PFSK-1 (cell line): ENCODE results near the gene CYBA.

Source experiments
- FOXP2 ChIP-seq: optimal IDR thresholded peaks from 2 replicates; pipeline ENCODE3; 2011; ENCODE audit warnings: borderline replicate concordance, control low read depth, inconsistent platforms; ENCODE audit not compliant: insufficient read depth; ENCODE audit errors: extremely low read length, extremely low read depth
- POLR2AphosphoS5 ChIP-seq: IDR thresholded peaks from 2 replicates; pipeline ENCODE4 v1.6.1; 2012; ENCODE audit warnings: low read depth, mild to moderate bottlenecking, control low read depth, low read length, moderate library complexity
- SIN3A ChIP-seq: IDR thresholded peaks from 2 replicates; pipeline ENCODE4 v1.6.1; 2012; ENCODE audit warnings: mild to moderate bottlenecking, low read length, moderate library complexity, borderline replicate concordance; ENCODE audit not compliant: insufficient read depth
- TAF1 ChIP-seq: IDR thresholded peaks from 2 replicates; pipeline ENCODE4 v1.6.1; 2012; ENCODE audit warnings: low read length, control low read depth, borderline replicate concordance; ENCODE audit not compliant: insufficient read depth
- TF ChIP-seq, protein P1 (sequence below), 2 experiments: IDR thresholded peaks; 2 replicates each; pipeline versions ENCODE4 v1.6.1 to v1.8.0; 2011 to 2012; ENCODE audit warnings: low read depth in 2 of 2, low read length in 2 of 2, control low read depth in 1 of 2, inconsistent platforms in 1 of 2, mild to moderate bottlenecking in 1 of 2, moderate library complexity in 1 of 2; ENCODE audit not compliant: insufficient read depth in 1 of 2

The CYBA gene

DNA sequence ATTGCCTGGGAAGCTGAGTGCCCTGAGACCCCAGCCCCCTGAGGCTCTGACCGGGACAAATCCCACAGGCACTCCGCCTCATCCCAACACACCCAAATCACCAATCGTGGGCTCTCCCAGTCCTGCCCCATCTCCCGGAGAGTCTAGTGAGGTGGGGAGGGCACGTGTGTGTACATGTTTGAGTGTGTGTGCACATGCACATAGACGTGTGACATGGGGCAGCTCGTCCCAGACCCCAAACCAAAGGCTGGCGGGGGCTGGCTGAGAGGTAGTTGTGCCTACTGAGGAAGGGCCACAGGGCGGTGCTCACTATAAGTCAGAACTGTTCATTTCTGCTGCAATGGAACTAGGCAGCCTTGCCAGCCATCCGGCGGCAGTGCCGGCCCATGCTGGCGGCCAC, 26.9 kb upstream of the CYBA start:
- TF ChIP-seq TAF1 (no peak), POLR2AphosphoS5 (no peak), FOXP2 (no peak), SIN3A (no peak)
- TF ChIP-seq, protein P1, sequence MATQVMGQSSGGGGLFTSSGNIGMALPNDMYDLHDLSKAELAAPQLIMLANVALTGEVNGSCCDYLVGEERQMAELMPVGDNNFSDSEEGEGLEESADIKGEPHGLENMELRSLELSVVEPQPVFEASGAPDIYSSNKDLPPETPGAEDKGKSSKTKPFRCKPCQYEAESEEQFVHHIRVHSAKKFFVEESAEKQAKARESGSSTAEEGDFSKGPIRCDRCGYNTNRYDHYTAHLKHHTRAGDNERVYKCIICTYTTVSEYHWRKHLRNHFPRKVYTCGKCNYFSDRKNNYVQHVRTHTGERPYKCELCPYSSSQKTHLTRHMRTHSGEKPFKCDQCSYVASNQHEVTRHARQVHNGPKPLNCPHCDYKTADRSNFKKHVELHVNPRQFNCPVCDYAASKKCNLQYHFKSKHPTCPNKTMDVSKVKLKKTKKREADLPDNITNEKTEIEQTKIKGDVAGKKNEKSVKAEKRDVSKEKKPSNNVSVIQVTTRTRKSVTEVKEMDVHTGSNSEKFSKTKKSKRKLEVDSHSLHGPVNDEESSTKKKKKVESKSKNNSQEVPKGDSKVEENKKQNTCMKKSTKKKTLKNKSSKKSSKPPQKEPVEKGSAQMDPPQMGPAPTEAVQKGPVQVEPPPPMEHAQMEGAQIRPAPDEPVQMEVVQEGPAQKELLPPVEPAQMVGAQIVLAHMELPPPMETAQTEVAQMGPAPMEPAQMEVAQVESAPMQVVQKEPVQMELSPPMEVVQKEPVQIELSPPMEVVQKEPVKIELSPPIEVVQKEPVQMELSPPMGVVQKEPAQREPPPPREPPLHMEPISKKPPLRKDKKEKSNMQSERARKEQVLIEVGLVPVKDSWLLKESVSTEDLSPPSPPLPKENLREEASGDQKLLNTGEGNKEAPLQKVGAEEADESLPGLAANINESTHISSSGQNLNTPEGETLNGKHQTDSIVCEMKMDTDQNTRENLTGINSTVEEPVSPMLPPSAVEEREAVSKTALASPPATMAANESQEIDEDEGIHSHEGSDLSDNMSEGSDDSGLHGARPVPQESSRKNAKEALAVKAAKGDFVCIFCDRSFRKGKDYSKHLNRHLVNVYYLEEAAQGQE (IDR thresholded peaks at IDR 0.05; ENCODE audit: insufficient read depth in 1 of 2, low read depth in 2 of 2, low read length in 2 of 2): no peak

DNA sequence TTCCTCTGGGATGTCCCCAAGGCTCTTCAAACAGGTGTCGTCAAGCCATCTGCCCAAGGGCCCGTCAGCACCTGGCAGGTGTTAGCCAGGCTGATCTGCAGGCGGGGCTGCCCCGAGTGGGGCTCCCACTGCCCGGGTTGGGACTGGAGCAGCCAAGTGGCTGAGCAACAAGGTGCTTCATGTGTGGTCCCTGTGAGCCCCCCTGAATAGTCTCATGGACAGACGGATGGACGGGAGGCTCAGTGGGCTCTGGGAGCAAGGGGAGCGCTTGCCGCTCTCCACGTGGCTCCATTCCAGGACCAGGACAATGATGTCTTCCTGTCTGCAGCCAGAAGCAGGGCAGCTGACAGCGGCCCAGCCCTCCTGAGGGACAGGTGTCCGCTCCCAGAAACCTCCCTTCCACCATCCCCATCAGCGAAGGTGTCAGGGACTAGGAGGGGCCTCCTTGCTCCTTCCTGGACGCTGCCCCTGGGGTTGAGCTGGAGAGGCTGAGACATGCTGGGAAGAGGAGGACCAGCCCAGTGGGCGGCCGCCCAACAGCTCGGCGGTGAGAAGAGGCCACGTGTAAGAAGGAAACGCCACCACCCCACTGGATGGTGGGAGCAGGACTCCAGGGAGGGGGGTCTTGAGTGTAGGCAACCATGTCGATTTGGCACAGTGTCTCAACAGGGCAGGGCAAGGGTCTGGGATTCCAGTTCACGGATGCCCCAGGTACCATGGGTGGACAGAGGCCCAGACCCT, 25.8 kb upstream of the CYBA start:
- TF ChIP-seq SIN3A (no peak), FOXP2 (no peak), TAF1 (no peak), POLR2AphosphoS5 (no peak)
- TF ChIP-seq, protein P1 (IDR thresholded peaks at IDR 0.05; ENCODE audit: insufficient read depth in 1 of 2, low read depth in 2 of 2, low read length in 2 of 2): no peak

- TF ChIP-seq POLR2AphosphoS5 (no peak), SIN3A (no peak), FOXP2 (no peak), TAF1 (no peak)
- TF ChIP-seq, protein P1 (IDR thresholded peaks at IDR 0.05; ENCODE audit: insufficient read depth in 1 of 2, low read depth in 2 of 2, low read length in 2 of 2): no peak
Measured at GRCh38 chr16:88673716-88674379, 23.0 kb upstream of the CYBA start.

DNA sequence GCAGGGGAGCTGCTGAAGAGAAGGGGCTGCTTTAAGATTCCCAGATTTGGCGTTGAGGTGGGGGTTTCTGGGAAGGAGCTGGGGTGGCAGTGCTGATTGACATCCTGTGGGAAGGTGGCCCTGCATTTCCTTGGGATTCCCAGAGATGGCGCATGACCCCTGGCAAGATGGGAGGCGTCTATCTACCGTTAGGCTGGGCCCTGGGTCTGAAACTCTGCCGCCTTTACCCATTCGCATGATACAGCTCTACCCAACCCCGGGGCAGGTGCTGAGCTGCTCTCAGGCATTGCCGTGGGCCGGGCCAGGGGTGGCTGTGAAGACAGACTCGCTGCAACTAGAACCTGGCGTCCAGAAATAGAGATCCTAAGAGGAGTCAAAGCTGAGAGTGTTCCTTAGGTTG, 21.9 kb upstream of the CYBA start:
- no peak for TF ChIP-seq POLR2AphosphoS5
- TF ChIP-seq, protein P1 (IDR thresholded peaks at IDR 0.05; ENCODE audit: insufficient read depth in 1 of 2, low read depth in 2 of 2, low read length in 2 of 2): no peak
- TF ChIP-seq TAF1: no peak
- TF ChIP-seq FOXP2: no peak
- no peak for TF ChIP-seq SIN3A
